Osteocyte (in vitro differentiated cells): Measurements from ENCODE around the gene SFT2D2. TPM values are rescaled to one million over a fixed set of nuclear protein-coding genes. Genes with fewer than 3 reads are reported as not detected.
"Not testable (repeated sequence)": the region's sequence is repeated elsewhere in the genome, so short reads cannot be mapped to it uniquely, and the experiment has no call there.

Experiments
- DNase-seq: peaks from one replicate; pipeline ENCODE4 v3.0.0; 2021; ENCODE audit warnings: mixed read lengths; ENCODE audit not compliant: unreplicated experiment; ENCODE audit errors: extremely low spot score
- H3K27ac Mint-ChIP-seq: one replicate; pipeline ENCODE4 v1.8.0; 2021; ENCODE audit warnings: mild to moderate bottlenecking, mixed read lengths; ENCODE audit not compliant: unreplicated experiment
- H3K27me3 Mint-ChIP-seq: one replicate; pipeline ENCODE4 v1.8.0; 2021; ENCODE audit warnings: mixed read lengths; ENCODE audit not compliant: unreplicated experiment
- H3K36me3 Mint-ChIP-seq: one replicate; pipeline ENCODE4 v1.8.0; 2021; ENCODE audit warnings: mixed read lengths; ENCODE audit not compliant: unreplicated experiment
- H3K4me1 Mint-ChIP-seq: one replicate; pipeline ENCODE4 v1.8.0; 2021; ENCODE audit warnings: mixed read lengths; ENCODE audit not compliant: unreplicated experiment
- H3K4me3 Mint-ChIP-seq: one replicate; pipeline ENCODE4 v1.8.0; 2021; ENCODE audit warnings: mild to moderate bottlenecking, moderate library complexity, mixed read lengths; ENCODE audit not compliant: unreplicated experiment
- H3K9me3 Mint-ChIP-seq: one replicate; pipeline ENCODE4 v1.8.0; 2021; ENCODE audit warnings: mixed read lengths; ENCODE audit not compliant: unreplicated experiment
- total RNA-seq: library from RNA; stranded (reverse); gene quantifications from 2 replicates; pipeline ENCODE4 v1.2.1, GENCODE V29; 2021
- TF ChIP-seq, protein P1 (sequence below): fragments of 200-600 bp; sonication (generic); IDR thresholded peaks from 2 replicates; pipeline ENCODE4 v1.5.0; 2021; ENCODE audit warnings: antibody characterized with exemption, mild to moderate bottlenecking, moderate library complexity

The SFT2D2 gene
- total RNA-seq, 1 donor from 2014 or later = 93.0 TPM

DNA sequence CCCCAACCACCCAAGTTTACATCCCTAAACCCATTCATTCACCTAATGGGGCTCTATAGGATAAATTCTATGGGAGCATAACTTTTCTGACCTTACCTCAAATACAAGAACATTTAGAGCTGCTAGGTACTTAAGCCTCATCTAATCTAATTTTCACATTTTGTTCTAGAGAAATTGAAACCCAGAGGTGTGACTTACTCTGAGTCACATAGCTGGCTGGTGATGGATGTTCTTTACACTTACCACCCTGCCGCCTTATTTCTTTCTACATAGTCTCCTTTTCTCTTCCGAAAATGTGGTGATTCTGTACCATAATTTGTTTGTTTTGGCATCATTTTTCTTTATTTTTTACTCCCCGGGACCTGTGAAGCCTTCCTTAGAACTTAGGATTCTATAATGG lies 26.7 kb upstream of the SFT2D2 start:
- TF ChIP-seq, protein P1, sequence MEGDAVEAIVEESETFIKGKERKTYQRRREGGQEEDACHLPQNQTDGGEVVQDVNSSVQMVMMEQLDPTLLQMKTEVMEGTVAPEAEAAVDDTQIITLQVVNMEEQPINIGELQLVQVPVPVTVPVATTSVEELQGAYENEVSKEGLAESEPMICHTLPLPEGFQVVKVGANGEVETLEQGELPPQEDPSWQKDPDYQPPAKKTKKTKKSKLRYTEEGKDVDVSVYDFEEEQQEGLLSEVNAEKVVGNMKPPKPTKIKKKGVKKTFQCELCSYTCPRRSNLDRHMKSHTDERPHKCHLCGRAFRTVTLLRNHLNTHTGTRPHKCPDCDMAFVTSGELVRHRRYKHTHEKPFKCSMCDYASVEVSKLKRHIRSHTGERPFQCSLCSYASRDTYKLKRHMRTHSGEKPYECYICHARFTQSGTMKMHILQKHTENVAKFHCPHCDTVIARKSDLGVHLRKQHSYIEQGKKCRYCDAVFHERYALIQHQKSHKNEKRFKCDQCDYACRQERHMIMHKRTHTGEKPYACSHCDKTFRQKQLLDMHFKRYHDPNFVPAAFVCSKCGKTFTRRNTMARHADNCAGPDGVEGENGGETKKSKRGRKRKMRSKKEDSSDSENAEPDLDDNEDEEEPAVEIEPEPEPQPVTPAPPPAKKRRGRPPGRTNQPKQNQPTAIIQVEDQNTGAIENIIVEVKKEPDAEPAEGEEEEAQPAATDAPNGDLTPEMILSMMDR = no peak
- H3K9me3 Mint-ChIP-seq = no peaks in the 10 kb centered on the region
- H3K27ac Mint-ChIP-seq = no peak overlapping the region
- DNase-seq = no peak
- no peak overlapping the region for H3K4me3 Mint-ChIP-seq
- peaks cover 55% of the 10 kb centered on the region for H3K36me3 Mint-ChIP-seq
- peaks cover 21% of the 10 kb centered on the region for H3K4me1 Mint-ChIP-seq
- H3K27me3 Mint-ChIP-seq = no peaks in the 10 kb centered on the region

GRCh38 chr1:168202941-168203654 lies 22.7 kb upstream of the SFT2D2 start:
- no peak for DNase-seq
- H3K9me3 Mint-ChIP-seq = peaks cover 6% of the 10 kb centered on the region
- TF ChIP-seq, protein P1 = no peak
- no peaks in the 10 kb centered on the region for H3K27me3 Mint-ChIP-seq
- peaks cover 21% of the 10 kb centered on the region for H3K4me1 Mint-ChIP-seq
- H3K27ac Mint-ChIP-seq = peak overlapping the region; percentile 71
- H3K36me3 Mint-ChIP-seq = peaks cover 36% of the 10 kb centered on the region
- no peak overlapping the region for H3K4me3 Mint-ChIP-seq

- no peak for DNase-seq
- H3K4me3 Mint-ChIP-seq = no peak overlapping the region
- no peak overlapping the region for H3K27ac Mint-ChIP-seq
- H3K27me3 Mint-ChIP-seq = no peaks in the 10 kb centered on the region
- peaks cover 16% of the 10 kb centered on the region for H3K4me1 Mint-ChIP-seq
- peaks cover 7% of the 10 kb centered on the region for H3K9me3 Mint-ChIP-seq
- peaks cover 18% of the 10 kb centered on the region for H3K36me3 Mint-ChIP-seq
- TF ChIP-seq, protein P1 = no peak
Measured at GRCh38 chr1:168206111-168206510, 19.7 kb upstream of the SFT2D2 start.

GRCh38 chr1:168207673-168208072 lies 18.1 kb upstream of the SFT2D2 start:
- not testable (repeated sequence) for H3K4me3 Mint-ChIP-seq, H3K27ac Mint-ChIP-seq, H3K27me3 Mint-ChIP-seq, DNase-seq
- Mint-ChIP-seq H3K4me1 (peaks cover 11% of the 10 kb centered on the region), H3K9me3 (peaks cover 16% of the 10 kb centered on the region), H3K36me3 (peaks cover 15% of the 10 kb centered on the region)

- no peak overlapping the region for H3K4me3 Mint-ChIP-seq
- peaks cover 24% of the 10 kb centered on the region for H3K9me3 Mint-ChIP-seq
- no peak for DNase-seq
- H3K27ac Mint-ChIP-seq = no peak overlapping the region
- H3K27me3 Mint-ChIP-seq = no peaks in the 10 kb centered on the region
- H3K4me1 Mint-ChIP-seq = no peaks in the 10 kb centered on the region
- peaks cover 11% of the 10 kb centered on the region for H3K36me3 Mint-ChIP-seq
- TF ChIP-seq, protein P1 = no peak
Measured at GRCh38 chr1:168210312-168210711, 15.5 kb upstream of the SFT2D2 start.
